Memory B cell (primary cell): ENCODE measurements around the gene HMCES.
A peak's percentile ranks its signal among the peaks of the same experiment; 100 is the strongest.

Experiments
- ATAC-seq: fragments of 150-1000 bp; cut with Tn5 transposase; 2 replicates; pipeline ENCODE4 v1.10.0; 2021; ENCODE audit warnings: low read depth, mild to moderate bottlenecking, moderate library complexity
- DNase-seq, 2 donors: peaks; one replicate each; pipeline ENCODE4 v3.0.0; 2022; ENCODE audit warnings: low spot score in 2 of 2
- H3K27ac Mint-ChIP-seq: one replicate; pipeline ENCODE4 v1.8.0; 2022; ENCODE audit warnings: mild to moderate bottlenecking, moderate library complexity, mixed read lengths
- H3K27me3 Mint-ChIP-seq: one replicate; pipeline ENCODE4 v1.8.0; 2022; ENCODE audit warnings: mixed read lengths
- H3K36me3 Mint-ChIP-seq: one replicate; pipeline ENCODE4 v1.8.0; 2022; ENCODE audit warnings: mild to moderate bottlenecking, mixed read lengths
- H3K4me1 Mint-ChIP-seq: one replicate; pipeline ENCODE4 v1.8.0; 2022; ENCODE audit warnings: mixed read lengths
- H3K4me3 Mint-ChIP-seq: one replicate; pipeline ENCODE4 v1.8.0; 2022; ENCODE audit warnings: mild to moderate bottlenecking, moderate library complexity, mixed read lengths
- H3K9me3 Mint-ChIP-seq: one replicate; pipeline ENCODE4 v1.8.0; 2022; ENCODE audit warnings: mixed read lengths

The HMCES gene

GRCh38 chr3:129316248-129317013 lies 37.8 kb downstream of the HMCES start:
- Mint-ChIP-seq H3K4me1 (peaks cover 19% of the 10 kb centered on the region), H3K27ac (peak overlapping the region; percentile 90), H3K4me3 (peak overlapping the region; percentile 76)

GRCh38 chr3:129317014-129317771 lies 38.5 kb downstream of the HMCES start:
- peaks cover 3% of the 10 kb centered on the region for H3K36me3 Mint-ChIP-seq
- peak overlapping the region; percentile 58 for H3K4me3 Mint-ChIP-seq
- peaks cover 12% of the 10 kb centered on the region for H3K27me3 Mint-ChIP-seq
- ATAC-seq (no peak), DNase-seq (no peak)
- H3K9me3 Mint-ChIP-seq = no peaks in the 10 kb centered on the region
- H3K4me1 Mint-ChIP-seq = peaks cover 17% of the 10 kb centered on the region
- H3K27ac Mint-ChIP-seq = no peak overlapping the region

More at GRCh38 chr3:129316248-129317013, 37.8 kb downstream of the HMCES start:
- Mint-ChIP-seq H3K9me3 (no peaks in the 10 kb centered on the region), H3K27me3 (peaks cover 12% of the 10 kb centered on the region), H3K36me3 (peaks cover 3% of the 10 kb centered on the region)
- DNase-seq (peak; percentile 84 to 94), ATAC-seq (peak; percentile 51)

- ATAC-seq = no peak
- no peak for DNase-seq
- peaks cover 3% of the 10 kb centered on the region for H3K36me3 Mint-ChIP-seq
- peaks cover 12% of the 10 kb centered on the region for H3K27me3 Mint-ChIP-seq
- no peaks in the 10 kb centered on the region for H3K9me3 Mint-ChIP-seq
- no peak overlapping the region for H3K27ac Mint-ChIP-seq
- H3K4me3 Mint-ChIP-seq = no peak overlapping the region
- H3K4me1 Mint-ChIP-seq = peaks cover 14% of the 10 kb centered on the region
These were observed 39.2 kb downstream of the HMCES start for GRCh38 chr3:129317848-129318247.

GRCh38 chr3:129318921-129319320 lies 40.3 kb downstream of the HMCES start:
- peaks cover 8% of the 10 kb centered on the region for H3K4me1 Mint-ChIP-seq
- H3K27me3 Mint-ChIP-seq = peaks cover 12% of the 10 kb centered on the region
- peaks cover 3% of the 10 kb centered on the region for H3K36me3 Mint-ChIP-seq
- H3K4me3 Mint-ChIP-seq = no peak overlapping the region
- no peak overlapping the region for H3K27ac Mint-ChIP-seq
- no peaks in the 10 kb centered on the region for H3K9me3 Mint-ChIP-seq
- no peak for DNase-seq
- ATAC-seq = no peak

- DNase-seq (no peak), ATAC-seq (no peak)
- no peak overlapping the region for H3K27ac Mint-ChIP-seq
- H3K4me3 Mint-ChIP-seq = no peak overlapping the region
- H3K9me3 Mint-ChIP-seq = no peaks in the 10 kb centered on the region
- peaks cover 5% of the 10 kb centered on the region for H3K4me1 Mint-ChIP-seq
- H3K27me3 Mint-ChIP-seq = peaks cover 12% of the 10 kb centered on the region
- H3K36me3 Mint-ChIP-seq = peaks cover 3% of the 10 kb centered on the region
These were observed 41.6 kb downstream of the HMCES start for GRCh38 chr3:129320261-129320660.

GRCh38 chr3:129320825-129321487 lies 42.3 kb downstream of the HMCES start:
- no peak overlapping the region for H3K4me3 Mint-ChIP-seq
- H3K27me3 Mint-ChIP-seq = peaks cover 11% of the 10 kb centered on the region
- no peaks in the 10 kb centered on the region for H3K9me3 Mint-ChIP-seq
- DNase-seq = no peak
- peaks cover 2% of the 10 kb centered on the region for H3K4me1 Mint-ChIP-seq
- no peak overlapping the region for H3K27ac Mint-ChIP-seq
- peaks cover 3% of the 10 kb centered on the region for H3K36me3 Mint-ChIP-seq
- no peak for ATAC-seq

- H3K9me3 Mint-ChIP-seq = no peaks in the 10 kb centered on the region
- H3K27ac Mint-ChIP-seq = no peak overlapping the region
- peaks cover 11% of the 10 kb centered on the region for H3K27me3 Mint-ChIP-seq
- H3K4me3 Mint-ChIP-seq = no peak overlapping the region
- peaks cover 2% of the 10 kb centered on the region for H3K4me1 Mint-ChIP-seq
- ATAC-seq (no peak), DNase-seq (no peak)
- peaks cover 3% of the 10 kb centered on the region for H3K36me3 Mint-ChIP-seq
These were observed 43.2 kb downstream of the HMCES start for GRCh38 chr3:129321887-129322286.

- H3K27ac Mint-ChIP-seq = no peak overlapping the region
- H3K4me1 Mint-ChIP-seq = no peaks in the 10 kb centered on the region
- peaks cover 3% of the 10 kb centered on the region for H3K27me3 Mint-ChIP-seq
- peaks cover under 1% of the 10 kb centered on the region for H3K36me3 Mint-ChIP-seq
- H3K9me3 Mint-ChIP-seq = no peaks in the 10 kb centered on the region
- DNase-seq (peak in 1 of 2 donors; percentile 56), ATAC-seq (peak; percentile 88)
- H3K4me3 Mint-ChIP-seq = no peak overlapping the region
These were observed 45.1 kb downstream of the HMCES start for GRCh38 chr3:129323651-129324294.

GRCh38 chr3:129324855-129325254 lies 46.2 kb downstream of the HMCES start:
- Mint-ChIP-seq H3K9me3 (no peaks in the 10 kb centered on the region), H3K27ac (no peak overlapping the region), H3K27me3 (peaks cover 1% of the 10 kb centered on the region), H3K4me3 (no peak overlapping the region), H3K4me1 (no peaks in the 10 kb centered on the region), H3K36me3 (no peaks in the 10 kb centered on the region)
- ATAC-seq (no peak), DNase-seq (no peak)

GRCh38 chr3:129325383-129325782 lies 46.7 kb downstream of the HMCES start:
- H3K27ac Mint-ChIP-seq = no peak overlapping the region
- peaks cover 2% of the 10 kb centered on the region for H3K4me1 Mint-ChIP-seq
- peaks cover 2% of the 10 kb centered on the region for H3K27me3 Mint-ChIP-seq
- ATAC-seq = no peak
- no peaks in the 10 kb centered on the region for H3K36me3 Mint-ChIP-seq
- no peak for DNase-seq
- no peak overlapping the region for H3K4me3 Mint-ChIP-seq
- no peaks in the 10 kb centered on the region for H3K9me3 Mint-ChIP-seq

- Mint-ChIP-seq H3K9me3 (no peaks in the 10 kb centered on the region), H3K4me3 (no peak overlapping the region), H3K27ac (no peak overlapping the region), H3K36me3 (no peaks in the 10 kb centered on the region), H3K4me1 (peaks cover 5% of the 10 kb centered on the region), H3K27me3 (peaks cover 3% of the 10 kb centered on the region)
- DNase-seq (no peak), ATAC-seq (no peak)
These were observed 47.5 kb downstream of the HMCES start for GRCh38 chr3:129326138-129326537.

- no peak for ATAC-seq
- peaks cover 5% of the 10 kb centered on the region for H3K4me1 Mint-ChIP-seq
These were observed 47.9 kb downstream of the HMCES start for GRCh38 chr3:129326595-129326994.

GRCh38 chr3:129327510-129327909 lies 48.8 kb downstream of the HMCES start:
- H3K27ac Mint-ChIP-seq = no peak overlapping the region

More at GRCh38 chr3:129326595-129326994, 47.9 kb downstream of the HMCES start:
- Mint-ChIP-seq H3K9me3 (no peaks in the 10 kb centered on the region), H3K4me3 (no peak overlapping the region), H3K27me3 (peaks cover 5% of the 10 kb centered on the region), H3K36me3 (no peaks in the 10 kb centered on the region), H3K27ac (no peak overlapping the region)
- no peak for DNase-seq

GRCh38 chr3:129329858-129330257 lies 51.2 kb downstream of the HMCES start:
- no peak for ATAC-seq
- DNase-seq = no peak
- Mint-ChIP-seq H3K27ac (no peak overlapping the region), H3K4me3 (no peak overlapping the region), H3K27me3 (peaks cover 5% of the 10 kb centered on the region), H3K9me3 (no peaks in the 10 kb centered on the region), H3K4me1 (peaks cover 5% of the 10 kb centered on the region), H3K36me3 (no peaks in the 10 kb centered on the region)

More at GRCh38 chr3:129327510-129327909, 48.8 kb downstream of the HMCES start:
- Mint-ChIP-seq H3K36me3 (no peaks in the 10 kb centered on the region), H3K9me3 (no peaks in the 10 kb centered on the region), H3K4me1 (peaks cover 5% of the 10 kb centered on the region), H3K27me3 (peaks cover 5% of the 10 kb centered on the region), H3K4me3 (no peak overlapping the region)
- DNase-seq = no peak
- no peak for ATAC-seq
